WERI-Rb-1 (cell line): Measurements from ENCODE around the gene TM9SF2.

Experiments
- DNase-seq: peaks from one replicate; pipeline ENCODE4 v3.0.0-alpha.2; 2020
- H3K27ac ChIP-seq: fragments of 250-450 bp; sonication (Bioruptor Pico); 2 replicates; pipeline ENCODE4 v1.5.1; 2020; ENCODE audit warnings: mild to moderate bottlenecking, moderate library complexity
- H3K27me3 ChIP-seq: fragments of 250-450 bp; sonication (Bioruptor Pico); 2 replicates; pipeline ENCODE4 v1.5.1; 2021; ENCODE audit warnings: mild to moderate bottlenecking, low read depth, moderate library complexity; ENCODE audit not compliant: insufficient read depth, severe bottlenecking
- H3K36me3 ChIP-seq: fragments of 250-450 bp; sonication (Bioruptor Pico); 2 replicates; pipeline ENCODE4 v1.5.1; 2020; ENCODE audit warnings: mild to moderate bottlenecking, moderate library complexity
- H3K4me3 ChIP-seq: 2 replicates; pipeline ENCODE4 v1.5.1; 2011; ENCODE audit warnings: low read depth, mild to moderate bottlenecking, control low read depth, low read length
- H3K9me3 ChIP-seq: fragments of 250-450 bp; sonication (Bioruptor Pico); 2 replicates; pipeline ENCODE4 v1.5.1; 2021; ENCODE audit warnings: mild to moderate bottlenecking, moderate library complexity; ENCODE audit not compliant: severe bottlenecking
- TF ChIP-seq, protein P1 (sequence below): IDR thresholded peaks from 2 replicates; pipeline ENCODE4 v1.5.1; 2011; ENCODE audit warnings: low read depth, mild to moderate bottlenecking, control low read depth, inconsistent platforms, low read length

The TM9SF2 gene

DNA sequence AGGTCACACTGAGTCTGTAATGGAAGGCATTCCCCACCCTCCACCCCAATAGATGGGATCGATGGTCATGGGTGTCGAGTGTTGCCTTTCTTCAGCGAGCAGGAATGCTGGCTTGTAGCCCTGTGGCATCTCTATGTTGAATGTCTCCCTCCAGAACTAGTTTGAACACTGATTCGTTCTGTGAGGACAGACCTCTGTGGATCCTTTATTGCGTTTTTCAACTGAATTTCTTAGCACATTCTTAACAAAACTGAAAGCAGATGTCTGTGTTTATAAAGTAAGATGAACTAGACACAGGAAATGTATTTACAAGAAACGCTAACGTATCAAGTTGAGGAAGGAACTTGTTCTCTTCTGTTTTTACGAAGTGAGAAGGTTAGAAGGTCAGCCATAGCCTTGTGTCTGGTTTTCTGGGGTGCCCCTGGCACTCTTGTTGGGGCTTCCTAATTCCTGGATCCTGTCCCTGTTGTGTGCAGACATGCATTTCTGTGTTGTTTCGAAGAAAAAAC is 36.8 kb upstream of the TM9SF2 start:
- DNase-seq = no peak
- Histone ChIP-seq H3K4me3 (no peak overlapping the region), H3K9me3 (no peaks in the 10 kb centered on the region), H3K36me3 (no peaks in the 10 kb centered on the region), H3K27ac (no peak overlapping the region), H3K27me3 (no peaks in the 10 kb centered on the region)
- TF ChIP-seq, protein P1, sequence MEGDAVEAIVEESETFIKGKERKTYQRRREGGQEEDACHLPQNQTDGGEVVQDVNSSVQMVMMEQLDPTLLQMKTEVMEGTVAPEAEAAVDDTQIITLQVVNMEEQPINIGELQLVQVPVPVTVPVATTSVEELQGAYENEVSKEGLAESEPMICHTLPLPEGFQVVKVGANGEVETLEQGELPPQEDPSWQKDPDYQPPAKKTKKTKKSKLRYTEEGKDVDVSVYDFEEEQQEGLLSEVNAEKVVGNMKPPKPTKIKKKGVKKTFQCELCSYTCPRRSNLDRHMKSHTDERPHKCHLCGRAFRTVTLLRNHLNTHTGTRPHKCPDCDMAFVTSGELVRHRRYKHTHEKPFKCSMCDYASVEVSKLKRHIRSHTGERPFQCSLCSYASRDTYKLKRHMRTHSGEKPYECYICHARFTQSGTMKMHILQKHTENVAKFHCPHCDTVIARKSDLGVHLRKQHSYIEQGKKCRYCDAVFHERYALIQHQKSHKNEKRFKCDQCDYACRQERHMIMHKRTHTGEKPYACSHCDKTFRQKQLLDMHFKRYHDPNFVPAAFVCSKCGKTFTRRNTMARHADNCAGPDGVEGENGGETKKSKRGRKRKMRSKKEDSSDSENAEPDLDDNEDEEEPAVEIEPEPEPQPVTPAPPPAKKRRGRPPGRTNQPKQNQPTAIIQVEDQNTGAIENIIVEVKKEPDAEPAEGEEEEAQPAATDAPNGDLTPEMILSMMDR = no peak

DNA sequence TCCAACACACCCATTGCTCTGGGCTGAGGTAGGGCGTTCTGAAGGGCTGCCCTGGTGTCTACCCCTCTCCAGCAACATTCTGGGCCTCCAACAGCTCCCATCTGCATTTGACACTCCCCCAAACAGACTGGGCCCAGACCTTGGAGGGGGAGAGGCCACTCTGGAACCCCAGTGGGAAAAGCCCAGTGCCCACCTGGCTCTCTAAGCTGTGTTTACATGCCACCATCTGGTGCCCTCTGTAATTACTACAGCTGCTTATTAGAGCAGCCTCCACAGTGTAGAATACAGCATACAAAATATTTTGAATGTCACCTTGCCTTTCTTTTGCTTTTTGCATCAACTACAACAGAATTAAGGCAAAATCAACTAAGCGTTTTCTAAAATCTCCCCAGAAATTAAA is 35.8 kb upstream of the TM9SF2 start:
- H3K36me3 ChIP-seq = no peaks in the 10 kb centered on the region
- H3K4me3 ChIP-seq = no peak overlapping the region
- no peaks in the 10 kb centered on the region for H3K27me3 ChIP-seq
- TF ChIP-seq, protein P1 = no peak
- no peaks in the 10 kb centered on the region for H3K9me3 ChIP-seq
- H3K27ac ChIP-seq = no peak overlapping the region
- DNase-seq = peak; percentile 46

DNA sequence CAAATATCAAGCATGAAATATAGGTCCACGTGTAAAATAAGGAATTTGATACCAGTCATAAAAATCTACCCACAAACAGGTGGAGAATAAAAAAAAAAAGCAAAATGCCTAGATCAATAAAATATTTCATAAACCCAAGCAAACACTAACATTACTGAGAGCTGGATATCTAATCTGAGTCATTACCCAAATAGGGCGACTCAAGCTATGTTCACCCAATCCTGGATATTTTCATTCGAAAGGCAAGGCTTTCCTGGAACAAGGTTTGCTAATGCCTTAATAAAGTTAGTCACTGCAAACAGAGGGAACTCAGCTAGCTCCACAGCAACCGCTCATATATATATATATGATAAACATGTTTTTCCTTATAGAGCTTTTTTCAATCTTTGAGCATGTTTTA is 33.5 kb upstream of the TM9SF2 start:
- H3K27ac ChIP-seq = no peak overlapping the region
- H3K36me3 ChIP-seq = no peaks in the 10 kb centered on the region
- H3K9me3 ChIP-seq = no peaks in the 10 kb centered on the region
- no peak for DNase-seq
- H3K27me3 ChIP-seq = no peaks in the 10 kb centered on the region
- no peak overlapping the region for H3K4me3 ChIP-seq
- TF ChIP-seq, protein P1 = no peak

DNA sequence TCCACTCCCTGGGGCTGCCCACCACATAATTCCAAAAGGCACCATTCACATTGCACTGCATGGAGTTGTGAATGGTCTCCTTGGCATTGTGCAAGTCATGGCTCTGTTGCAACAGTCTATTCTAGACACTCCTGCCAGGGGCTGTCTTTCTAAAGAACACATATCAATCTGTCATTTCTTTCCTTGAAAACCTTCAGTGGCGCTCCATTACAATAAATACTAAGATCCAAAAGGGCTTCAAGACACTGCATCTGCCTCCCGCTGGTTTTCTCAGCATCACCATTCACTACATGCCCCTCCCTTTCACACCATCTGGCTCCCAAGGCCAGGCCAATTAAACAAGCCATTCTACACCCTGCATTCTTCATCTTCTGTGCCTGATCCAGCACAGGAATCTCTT is 32.2 kb upstream of the TM9SF2 start:
- TF ChIP-seq, protein P1 = no peak
- Histone ChIP-seq H3K27me3 (no peaks in the 10 kb centered on the region), H3K36me3 (no peaks in the 10 kb centered on the region), H3K4me3 (no peak overlapping the region), H3K27ac (no peak overlapping the region), H3K9me3 (no peaks in the 10 kb centered on the region)
- DNase-seq = peak; percentile 31

DNA sequence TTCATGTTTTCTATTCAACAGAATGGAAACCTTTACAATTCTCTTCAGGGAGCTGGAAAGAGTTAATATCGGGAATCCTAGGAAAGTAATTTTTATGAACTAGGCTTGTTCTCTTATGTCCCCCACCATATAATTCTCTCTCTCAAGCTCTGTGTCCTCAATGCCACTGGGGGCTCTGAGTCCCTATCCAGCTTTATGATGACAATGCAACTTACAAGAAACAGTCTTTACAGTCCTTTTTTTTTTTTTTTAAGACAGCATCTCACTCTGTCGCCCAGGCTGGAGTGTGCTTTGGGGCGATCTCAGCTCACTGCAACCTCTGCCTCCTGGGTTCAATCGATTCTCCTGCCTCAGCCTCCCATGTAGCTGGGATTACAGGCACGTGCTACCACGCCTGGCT is 31.2 kb upstream of the TM9SF2 start:
- H3K4me3 ChIP-seq = no peak overlapping the region
- H3K36me3 ChIP-seq = no peaks in the 10 kb centered on the region
- H3K9me3 ChIP-seq = no peaks in the 10 kb centered on the region
- TF ChIP-seq, protein P1 = no peak
- no peak overlapping the region for H3K27ac ChIP-seq
- H3K27me3 ChIP-seq = no peaks in the 10 kb centered on the region
- DNase-seq = no peak
